HL-60 (cell line): ENCODE measurements around the gene TMCO2.
A peak's percentile ranks its signal among the peaks of the same experiment; 100 is the strongest.

Source experiments
- DNase-seq, 2 experiments: peaks; one replicate each; pipeline ENCODE4 v3.0.0-alpha.2; 2010 to 2020; ENCODE audit warnings: low read depth in 1 of 2, low spot score in 1 of 2
- H3K27ac ChIP-seq: fragments of 250-450 bp; sonication (Bioruptor Pico); replicated peaks from 2 replicates; pipeline ENCODE4 v1.5.1; 2020; ENCODE audit warnings: mild to moderate bottlenecking, moderate library complexity
- H3K27me3 ChIP-seq: fragments of 250-450 bp; sonication (Bioruptor Pico); 2 replicates; pipeline ENCODE4 v1.5.1; 2021; ENCODE audit warnings: mild to moderate bottlenecking, moderate library complexity; ENCODE audit not compliant: insufficient read depth, poor library complexity, severe bottlenecking
- H3K4me3 ChIP-seq: replicated peaks from 2 replicates; pipeline ENCODE4 v1.5.1; 2011; ENCODE audit warnings: mild to moderate bottlenecking, control low read depth, low read length; ENCODE audit not compliant: insufficient read depth
- GABPA ChIP-seq: IDR thresholded peaks from 2 replicates; pipeline ENCODE4 v1.6.1; 2012; ENCODE audit warnings: low read depth
- POLR2AphosphoS5 ChIP-seq: IDR thresholded peaks from 2 replicates; pipeline ENCODE4 v1.6.1; 2012; ENCODE audit warnings: low read depth
- SPI1 ChIP-seq: IDR thresholded peaks from 2 replicates; pipeline ENCODE4 v1.6.1; 2012; ENCODE audit warnings: low read depth, mild to moderate bottlenecking, borderline replicate concordance
- TF ChIP-seq, protein P1 (sequence below): IDR thresholded peaks from 2 replicates; pipeline ENCODE4 v1.6.1; 2012; ENCODE audit warnings: low read depth; ENCODE audit not compliant: insufficient replicate concordance
- TF ChIP-seq, protein P2 (sequence below): IDR thresholded peaks from one replicate; pipeline ENCODE4 v1.5.1; 2011; ENCODE audit warnings: low read length, control low read depth, inconsistent platforms; ENCODE audit not compliant: insufficient read depth

The TMCO2 gene

GRCh38 chr1:40252601-40253000 lies 4.9 kb downstream of the TMCO2 start:
- DNase-seq, result no peak
- TF ChIP-seq, protein P1, sequence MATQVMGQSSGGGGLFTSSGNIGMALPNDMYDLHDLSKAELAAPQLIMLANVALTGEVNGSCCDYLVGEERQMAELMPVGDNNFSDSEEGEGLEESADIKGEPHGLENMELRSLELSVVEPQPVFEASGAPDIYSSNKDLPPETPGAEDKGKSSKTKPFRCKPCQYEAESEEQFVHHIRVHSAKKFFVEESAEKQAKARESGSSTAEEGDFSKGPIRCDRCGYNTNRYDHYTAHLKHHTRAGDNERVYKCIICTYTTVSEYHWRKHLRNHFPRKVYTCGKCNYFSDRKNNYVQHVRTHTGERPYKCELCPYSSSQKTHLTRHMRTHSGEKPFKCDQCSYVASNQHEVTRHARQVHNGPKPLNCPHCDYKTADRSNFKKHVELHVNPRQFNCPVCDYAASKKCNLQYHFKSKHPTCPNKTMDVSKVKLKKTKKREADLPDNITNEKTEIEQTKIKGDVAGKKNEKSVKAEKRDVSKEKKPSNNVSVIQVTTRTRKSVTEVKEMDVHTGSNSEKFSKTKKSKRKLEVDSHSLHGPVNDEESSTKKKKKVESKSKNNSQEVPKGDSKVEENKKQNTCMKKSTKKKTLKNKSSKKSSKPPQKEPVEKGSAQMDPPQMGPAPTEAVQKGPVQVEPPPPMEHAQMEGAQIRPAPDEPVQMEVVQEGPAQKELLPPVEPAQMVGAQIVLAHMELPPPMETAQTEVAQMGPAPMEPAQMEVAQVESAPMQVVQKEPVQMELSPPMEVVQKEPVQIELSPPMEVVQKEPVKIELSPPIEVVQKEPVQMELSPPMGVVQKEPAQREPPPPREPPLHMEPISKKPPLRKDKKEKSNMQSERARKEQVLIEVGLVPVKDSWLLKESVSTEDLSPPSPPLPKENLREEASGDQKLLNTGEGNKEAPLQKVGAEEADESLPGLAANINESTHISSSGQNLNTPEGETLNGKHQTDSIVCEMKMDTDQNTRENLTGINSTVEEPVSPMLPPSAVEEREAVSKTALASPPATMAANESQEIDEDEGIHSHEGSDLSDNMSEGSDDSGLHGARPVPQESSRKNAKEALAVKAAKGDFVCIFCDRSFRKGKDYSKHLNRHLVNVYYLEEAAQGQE, result no peak
- no peak for TF ChIP-seq SPI1
- TF ChIP-seq GABPA, result no peak
- no peak for TF ChIP-seq POLR2AphosphoS5
- TF ChIP-seq, protein P2, sequence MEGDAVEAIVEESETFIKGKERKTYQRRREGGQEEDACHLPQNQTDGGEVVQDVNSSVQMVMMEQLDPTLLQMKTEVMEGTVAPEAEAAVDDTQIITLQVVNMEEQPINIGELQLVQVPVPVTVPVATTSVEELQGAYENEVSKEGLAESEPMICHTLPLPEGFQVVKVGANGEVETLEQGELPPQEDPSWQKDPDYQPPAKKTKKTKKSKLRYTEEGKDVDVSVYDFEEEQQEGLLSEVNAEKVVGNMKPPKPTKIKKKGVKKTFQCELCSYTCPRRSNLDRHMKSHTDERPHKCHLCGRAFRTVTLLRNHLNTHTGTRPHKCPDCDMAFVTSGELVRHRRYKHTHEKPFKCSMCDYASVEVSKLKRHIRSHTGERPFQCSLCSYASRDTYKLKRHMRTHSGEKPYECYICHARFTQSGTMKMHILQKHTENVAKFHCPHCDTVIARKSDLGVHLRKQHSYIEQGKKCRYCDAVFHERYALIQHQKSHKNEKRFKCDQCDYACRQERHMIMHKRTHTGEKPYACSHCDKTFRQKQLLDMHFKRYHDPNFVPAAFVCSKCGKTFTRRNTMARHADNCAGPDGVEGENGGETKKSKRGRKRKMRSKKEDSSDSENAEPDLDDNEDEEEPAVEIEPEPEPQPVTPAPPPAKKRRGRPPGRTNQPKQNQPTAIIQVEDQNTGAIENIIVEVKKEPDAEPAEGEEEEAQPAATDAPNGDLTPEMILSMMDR, result no peak
- Histone ChIP-seq H3K27ac (no peak overlapping the region), H3K27me3 (no peaks in the 10 kb centered on the region), H3K4me3 (no peak overlapping the region)

DNA sequence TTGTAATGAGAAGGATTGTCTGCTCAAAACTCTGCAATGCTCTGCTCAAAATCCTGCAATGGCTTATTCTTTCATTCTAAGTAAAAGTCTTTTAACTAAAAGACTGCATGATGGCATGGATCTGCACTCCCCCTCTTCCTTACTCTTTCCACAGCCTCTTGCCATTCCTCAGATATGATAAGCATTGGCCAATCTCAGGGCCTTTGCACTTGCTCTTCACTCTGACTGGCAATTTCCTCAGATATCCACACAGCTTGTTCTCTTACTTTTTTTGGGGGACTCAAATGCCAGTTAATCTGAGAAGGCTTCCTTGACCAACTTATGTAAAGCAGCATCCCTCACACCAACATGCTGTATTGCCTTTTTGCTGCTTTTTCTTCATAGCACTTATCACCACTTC lies 7.5 kb downstream of the TMCO2 start:
- TF ChIP-seq, protein P2, result no peak
- TF ChIP-seq POLR2AphosphoS5, result no peak
- TF ChIP-seq, protein P1, result no peak
- TF ChIP-seq GABPA, result no peak
- TF ChIP-seq SPI1, result no peak
- DNase-seq, result no peak
- Histone ChIP-seq H3K27me3 (no peaks in the 10 kb centered on the region), H3K4me3 (no peak overlapping the region), H3K27ac (no peak overlapping the region)

DNA sequence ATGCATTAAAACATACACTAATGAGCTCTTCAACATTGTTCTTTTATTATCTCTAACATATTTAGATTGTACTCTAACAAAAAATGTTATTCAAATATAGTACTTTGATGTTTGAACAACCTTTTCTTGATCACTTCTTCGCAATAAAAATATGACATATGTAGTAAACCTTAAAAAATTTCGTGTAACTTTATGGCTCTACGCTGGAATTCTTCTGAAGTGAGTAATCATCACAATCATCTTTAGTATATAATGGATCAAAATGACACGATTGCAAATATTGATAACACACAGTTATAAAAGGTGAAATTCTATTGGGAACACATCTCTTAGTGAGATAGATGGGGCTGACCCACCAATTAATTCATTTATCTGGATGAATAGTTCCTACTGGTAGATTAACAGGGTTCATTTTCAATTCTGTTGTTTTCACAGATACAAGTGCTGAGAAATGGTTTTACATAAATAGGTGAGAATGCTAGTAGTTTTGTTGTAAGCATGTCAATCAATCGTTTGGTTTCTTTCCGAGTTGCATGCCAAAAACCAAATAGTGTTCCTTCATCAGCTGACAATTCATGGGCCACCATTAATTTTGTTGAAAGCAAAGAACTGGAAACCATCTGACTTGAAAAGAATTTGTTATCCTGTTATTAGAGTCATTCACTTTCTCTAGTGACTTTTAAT lies 8.8 kb downstream of the TMCO2 start:
- TF ChIP-seq POLR2AphosphoS5, result no peak
- TF ChIP-seq, protein P2, result no peak
- TF ChIP-seq, protein P1, result no peak
- no peak for TF ChIP-seq GABPA
- TF ChIP-seq SPI1, result no peak
- Histone ChIP-seq H3K4me3 (peak overlapping the region; percentile 89), H3K27me3 (no peaks in the 10 kb centered on the region), H3K27ac (peak overlapping the region; percentile 92)
- no peak for DNase-seq
